ENCODE results near the gene FRMD4A.

The FRMD4A gene

GRCh38 chr10:13711291-13711690 is 619.4 kb downstream of the FRMD4A start:
- Histone ChIP-seq H3K36me3 (ENCODE audit: insufficient read depth, low read length) (no peaks in the 10 kb centered on the region; the same call in 1 of the 2 replicates), H3K27ac (ENCODE audit: low read depth, low read length) (no peak overlapping the region), H3K4me1 (ENCODE audit: insufficient read depth, low read length) (peaks cover 52% of the 10 kb centered on the region), H3K27me3 (ENCODE audit: insufficient read depth, low read length) (no peaks in the 10 kb centered on the region), H3K4me3 (ENCODE audit: low read length) (no peak overlapping the region), H3K9ac (ENCODE audit: low read depth, low read length) (no peak overlapping the region), H3K9me3 (ENCODE audit: insufficient read depth, low read depth, low read length) (no peaks in the 10 kb centered on the region)
- WGBS = 79% methylated on average over 9 of the region's 9 CpGs

GRCh38 chr10:13709931-13710650 is 620.6 kb downstream of the FRMD4A start:
- peaks cover 59% of the 10 kb centered on the region for H3K4me1 ChIP-seq (ENCODE audit: insufficient read depth, low read length)
- H3K36me3 ChIP-seq (ENCODE audit: insufficient read depth, low read length) = peaks cover 4% of the 10 kb centered on the region; the same call in 1 of the 2 replicates
- H3K27ac ChIP-seq (ENCODE audit: low read depth, low read length) = no peak overlapping the region
- no peak overlapping the region for H3K9ac ChIP-seq (ENCODE audit: low read depth, low read length)
- H3K27me3 ChIP-seq (ENCODE audit: insufficient read depth, low read length) = no peaks in the 10 kb centered on the region
- WGBS = 94% methylated on average over 12 of the region's 12 CpGs
- no peak overlapping the region for H3K4me3 ChIP-seq (ENCODE audit: low read length)
- no peaks in the 10 kb centered on the region for H3K9me3 ChIP-seq (ENCODE audit: insufficient read depth, low read depth, low read length)

DNA sequence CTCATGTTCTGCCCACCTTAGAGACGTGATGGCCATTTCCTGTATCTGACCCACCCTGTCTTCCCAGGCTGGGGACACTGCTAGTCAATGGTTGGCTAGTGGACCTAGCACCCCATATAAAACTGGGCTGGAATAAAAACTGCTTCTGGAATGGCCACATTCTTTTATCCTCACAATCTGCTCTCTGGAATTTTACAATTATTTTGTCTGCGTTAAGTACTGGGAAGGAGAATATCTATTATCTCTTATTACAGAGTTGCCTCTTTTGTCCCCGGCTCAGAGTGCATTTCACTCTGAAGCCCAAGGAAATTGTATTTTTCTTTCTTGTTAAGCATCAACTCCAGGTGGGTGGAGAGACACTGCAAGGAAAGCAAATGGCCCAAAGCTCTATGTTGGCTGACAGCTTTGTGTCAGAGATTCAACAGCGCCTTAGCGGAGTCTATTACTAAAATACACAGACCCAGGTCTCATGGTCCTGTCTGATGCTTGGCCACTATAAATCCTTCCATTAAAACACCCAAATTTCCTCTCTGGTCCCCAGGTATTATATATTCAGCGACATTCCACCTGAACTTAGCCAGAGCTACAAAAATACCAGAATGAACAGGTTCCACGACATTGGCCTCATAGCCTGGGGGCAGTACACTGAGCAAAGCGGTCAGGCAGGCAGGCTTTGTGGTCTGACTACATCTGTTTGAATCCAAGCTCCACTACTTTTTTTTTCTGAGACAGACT is 622.3 kb downstream of the FRMD4A start:
- no peaks in the 10 kb centered on the region for H3K9me3 ChIP-seq (ENCODE audit: insufficient read depth, low read depth, low read length)
- H3K36me3 ChIP-seq (ENCODE audit: insufficient read depth, low read length) = peaks cover 6% of the 10 kb centered on the region; the same call in 1 of the 2 replicates
- 78% methylated on average over 7 of the region's 8 CpGs for WGBS
- peak overlapping the region; percentile 72 for H3K27ac ChIP-seq (ENCODE audit: low read depth, low read length)
- H3K4me3 ChIP-seq (ENCODE audit: low read length) = peak overlapping the region; percentile 49; the same call in 1 of the 2 replicates
- peak overlapping the region; percentile 25; the same call in 1 of the 2 replicates for H3K9ac ChIP-seq (ENCODE audit: low read depth, low read length)
- H3K4me1 ChIP-seq (ENCODE audit: insufficient read depth, low read length) = peaks cover 58% of the 10 kb centered on the region
- H3K27me3 ChIP-seq (ENCODE audit: insufficient read depth, low read length) = no peaks in the 10 kb centered on the region

DNA sequence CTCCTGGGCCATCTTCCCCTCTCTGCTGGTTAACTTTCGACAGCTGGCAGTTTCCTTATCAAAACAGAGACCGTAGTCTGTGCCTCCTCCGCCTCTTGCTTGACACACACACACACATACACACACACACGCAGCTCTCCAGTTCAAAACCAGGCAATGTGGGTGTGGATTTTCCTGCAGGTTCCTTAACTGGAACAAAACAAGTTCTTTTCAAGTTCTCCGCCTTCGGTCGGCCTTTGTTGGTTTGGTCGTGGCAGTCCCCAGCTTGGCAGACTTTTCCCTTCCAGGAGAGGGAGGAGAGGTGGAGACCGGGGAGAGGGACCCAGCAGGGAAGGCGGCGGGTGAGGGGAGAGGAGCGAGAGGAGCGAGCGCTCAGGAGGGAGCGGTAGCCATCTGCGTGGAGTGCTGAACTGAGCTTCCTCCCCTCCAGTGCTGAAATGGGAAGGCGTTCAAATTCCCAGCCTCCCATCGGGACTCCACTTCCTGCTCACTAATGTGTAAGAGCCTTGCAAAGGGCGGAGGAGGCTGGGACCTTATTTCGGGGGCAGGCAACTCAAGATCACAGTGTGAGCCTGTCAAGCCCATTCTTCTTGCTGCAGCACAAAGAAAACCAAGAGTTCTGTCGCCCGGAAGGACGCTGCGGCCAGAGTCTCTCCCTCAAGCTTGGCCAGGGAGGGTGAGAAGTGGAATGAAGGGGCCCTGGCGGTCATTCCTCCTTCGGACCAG is 623.4 kb downstream of the FRMD4A start:
- Histone ChIP-seq H3K36me3 (ENCODE audit: insufficient read depth, low read length) (peaks cover 6% of the 10 kb centered on the region; the same call in 1 of the 2 replicates), H3K9ac (ENCODE audit: low read depth, low read length) (peak overlapping the region; percentile 25), H3K4me1 (ENCODE audit: insufficient read depth, low read length) (peaks cover 48% of the 10 kb centered on the region), H3K9me3 (ENCODE audit: insufficient read depth, low read depth, low read length) (no peaks in the 10 kb centered on the region), H3K27ac (ENCODE audit: low read depth, low read length) (peak overlapping the region; percentile 72), H3K27me3 (ENCODE audit: insufficient read depth, low read length) (no peaks in the 10 kb centered on the region), H3K4me3 (ENCODE audit: low read length) (peak overlapping the region; percentile 49)
- 6% methylated on average over 26 of the region's 26 CpGs for WGBS

DNA sequence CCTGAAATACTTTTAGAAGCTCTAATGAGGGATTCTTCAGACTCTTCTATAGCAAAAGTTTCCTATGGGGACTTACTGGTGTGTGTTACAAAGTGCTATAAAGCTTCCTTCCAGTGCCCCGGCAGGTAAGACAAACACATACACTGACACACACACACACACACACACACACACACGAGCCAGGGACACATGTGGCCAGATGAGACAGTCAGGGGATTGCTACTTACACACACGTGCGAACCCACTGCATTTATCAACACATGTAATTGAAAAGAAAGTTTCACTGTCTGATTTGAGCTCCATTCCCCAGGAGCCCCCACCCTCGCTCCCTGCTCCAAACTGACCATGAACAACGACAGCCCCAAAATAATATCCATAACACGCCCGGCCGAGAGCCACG is 624.1 kb downstream of the FRMD4A start:
- Histone ChIP-seq H3K9ac (ENCODE audit: low read depth, low read length) (peak overlapping the region; percentile 25; the same call in 1 of the 2 replicates), H3K27ac (ENCODE audit: low read depth, low read length) (peak overlapping the region; percentile 72), H3K9me3 (ENCODE audit: insufficient read depth, low read depth, low read length) (no peaks in the 10 kb centered on the region), H3K36me3 (ENCODE audit: insufficient read depth, low read length) (peaks cover 8% of the 10 kb centered on the region; the same call in 1 of the 2 replicates), H3K4me1 (ENCODE audit: insufficient read depth, low read length) (peaks cover 46% of the 10 kb centered on the region), H3K27me3 (ENCODE audit: insufficient read depth, low read length) (no peaks in the 10 kb centered on the region), H3K4me3 (ENCODE audit: low read length) (peak overlapping the region; percentile 49)
- WGBS = 56% methylated on average over 10 of the region's 10 CpGs

DNA sequence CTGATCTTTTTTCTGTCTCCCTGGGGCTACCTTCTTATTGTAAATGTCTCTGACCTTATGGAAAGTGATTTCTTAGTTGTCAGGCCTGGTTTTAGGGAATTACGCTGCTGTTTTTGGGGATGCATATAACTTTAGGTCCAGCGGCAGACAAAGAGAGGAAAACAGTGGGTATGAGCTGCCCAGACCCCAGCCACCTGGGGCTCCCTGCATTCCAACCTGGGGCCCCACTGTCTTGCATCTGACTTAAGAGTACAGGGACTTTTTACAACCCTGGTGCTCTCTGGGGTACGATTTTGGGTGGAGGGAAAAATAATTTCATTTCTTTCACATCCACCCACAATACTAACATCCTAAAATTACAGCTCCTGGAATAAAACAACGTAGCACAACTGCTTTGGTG is 624.5 kb downstream of the FRMD4A start:
- 65% methylated on average over 3 of the region's 4 CpGs for WGBS
- peaks cover 12% of the 10 kb centered on the region; the same call in 1 of the 2 replicates for H3K36me3 ChIP-seq (ENCODE audit: insufficient read depth, low read length)
- peaks cover 42% of the 10 kb centered on the region for H3K4me1 ChIP-seq (ENCODE audit: insufficient read depth, low read length)
- H3K9me3 ChIP-seq (ENCODE audit: insufficient read depth, low read depth, low read length) = no peaks in the 10 kb centered on the region
- H3K9ac ChIP-seq (ENCODE audit: low read depth, low read length) = peak overlapping the region; percentile 25; the same call in 1 of the 2 replicates
- H3K27me3 ChIP-seq (ENCODE audit: insufficient read depth, low read length) = no peaks in the 10 kb centered on the region
- H3K27ac ChIP-seq (ENCODE audit: low read depth, low read length) = peak overlapping the region; percentile 5; the same call in 1 of the 2 replicates
- H3K4me3 ChIP-seq (ENCODE audit: low read length) = peak overlapping the region; percentile 49

DNA sequence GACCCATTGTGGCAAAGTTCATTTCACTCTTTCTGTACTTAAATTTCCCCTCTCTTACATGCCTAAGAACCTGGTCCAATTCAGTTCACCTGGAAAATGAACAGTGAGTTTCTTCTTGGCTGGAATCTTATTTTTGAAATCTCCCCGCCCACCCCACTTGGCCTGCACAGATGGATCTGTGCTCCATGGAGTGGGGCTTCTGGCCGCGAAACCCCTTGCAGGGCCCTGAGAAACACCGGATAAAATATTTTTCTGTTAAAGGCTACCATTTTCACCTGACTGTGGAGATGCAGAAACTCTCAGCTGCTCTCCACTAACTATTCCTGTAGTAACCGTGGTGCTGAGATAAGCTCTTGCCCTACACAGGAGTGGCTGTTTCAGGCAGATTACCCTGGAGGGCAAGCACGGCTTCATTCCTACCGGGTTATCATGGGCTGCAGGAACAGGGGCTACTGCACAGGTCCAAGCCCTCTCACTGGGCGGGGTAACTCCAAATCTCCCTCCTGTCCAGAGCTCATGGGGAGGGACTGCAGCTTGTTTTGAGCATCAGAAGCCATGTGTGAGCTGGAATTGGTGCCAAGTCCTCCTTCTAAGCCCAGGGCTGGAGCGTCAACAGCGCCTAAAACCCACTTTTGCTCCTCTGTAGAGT is 625.1 kb downstream of the FRMD4A start:
- peak overlapping the region; percentile 49; the same call in 1 of the 2 replicates for H3K4me3 ChIP-seq (ENCODE audit: low read length)
- H3K9ac ChIP-seq (ENCODE audit: low read depth, low read length) = peak overlapping the region; percentile 9; the same call in 1 of the 2 replicates
- H3K36me3 ChIP-seq (ENCODE audit: insufficient read depth, low read length) = peaks cover 17% of the 10 kb centered on the region; the same call in 1 of the 2 replicates
- H3K4me1 ChIP-seq (ENCODE audit: insufficient read depth, low read length) = peaks cover 37% of the 10 kb centered on the region
- 88% methylated on average over 10 of the region's 10 CpGs for WGBS
- H3K27ac ChIP-seq (ENCODE audit: low read depth, low read length) = peak overlapping the region; percentile 5; the same call in 1 of the 2 replicates
- no peaks in the 10 kb centered on the region for H3K9me3 ChIP-seq (ENCODE audit: insufficient read depth, low read depth, low read length)
- no peaks in the 10 kb centered on the region for H3K27me3 ChIP-seq (ENCODE audit: insufficient read depth, low read length)

GRCh38 chr10:13704964-13705363 is 625.8 kb downstream of the FRMD4A start:
- Histone ChIP-seq H3K9me3 (ENCODE audit: insufficient read depth, low read depth, low read length) (no peaks in the 10 kb centered on the region), H3K27ac (ENCODE audit: low read depth, low read length) (no peak overlapping the region), H3K9ac (ENCODE audit: low read depth, low read length) (no peak overlapping the region), H3K4me3 (ENCODE audit: low read length) (no peak overlapping the region), H3K4me1 (ENCODE audit: insufficient read depth, low read length) (peaks cover 35% of the 10 kb centered on the region), H3K36me3 (ENCODE audit: insufficient read depth, low read length) (peaks cover 22% of the 10 kb centered on the region), H3K27me3 (ENCODE audit: insufficient read depth, low read length) (no peaks in the 10 kb centered on the region)
- WGBS = 87% methylated on average over 11 of the region's 11 CpGs

GRCh38 chr10:13703997-13704536 is 626.7 kb downstream of the FRMD4A start:
- H3K9ac ChIP-seq (ENCODE audit: low read depth, low read length) = no peak overlapping the region
- no peak overlapping the region for H3K27ac ChIP-seq (ENCODE audit: low read depth, low read length)

DNA sequence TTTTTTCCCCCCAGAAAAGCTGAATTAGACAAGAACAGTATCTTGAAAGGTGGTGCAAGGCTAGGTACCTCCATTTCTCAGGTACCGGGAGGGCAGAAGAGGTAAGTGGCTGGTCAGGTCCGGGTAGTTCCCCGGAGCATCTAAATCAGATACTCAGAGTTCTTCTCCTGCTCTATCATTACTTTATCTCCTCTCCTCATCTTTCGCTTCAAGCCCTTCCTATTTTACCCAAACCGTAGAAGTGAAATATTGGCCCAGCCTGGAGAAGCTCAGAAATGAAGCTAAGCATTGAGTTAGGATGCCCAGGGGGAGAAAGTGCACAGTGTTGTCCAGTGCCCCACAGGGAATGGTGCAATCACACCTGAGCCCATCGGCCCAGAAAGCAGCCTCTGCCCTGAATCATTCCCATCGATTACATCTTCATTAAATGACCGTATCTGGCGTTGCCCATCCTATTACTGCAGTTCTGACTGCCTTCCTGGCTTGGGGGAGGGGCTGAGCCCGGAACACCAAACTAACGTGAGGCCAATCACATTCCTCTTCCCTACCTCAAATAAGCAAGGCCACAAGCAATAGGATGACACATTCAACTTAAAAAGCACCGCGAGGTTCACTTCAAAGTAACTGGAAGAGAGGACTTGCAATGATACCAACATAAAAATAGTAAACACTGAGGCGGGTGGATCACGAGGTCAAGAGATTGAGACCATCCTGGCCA is 627.5 kb downstream of the FRMD4A start:
- H3K4me1 ChIP-seq (ENCODE audit: insufficient read depth, low read length) = peaks cover 21% of the 10 kb centered on the region
- WGBS = 91% methylated on average over 15 of the region's 15 CpGs
- no peaks in the 10 kb centered on the region for H3K9me3 ChIP-seq (ENCODE audit: insufficient read depth, low read depth, low read length)
- H3K36me3 ChIP-seq (ENCODE audit: insufficient read depth, low read length) = peaks cover 37% of the 10 kb centered on the region
- H3K27me3 ChIP-seq (ENCODE audit: insufficient read depth, low read length) = no peaks in the 10 kb centered on the region
- H3K4me3 ChIP-seq (ENCODE audit: low read length) = no peak overlapping the region
- H3K9ac ChIP-seq (ENCODE audit: low read depth, low read length) = no peak overlapping the region
- H3K27ac ChIP-seq (ENCODE audit: low read depth, low read length) = no peak overlapping the region

More at GRCh38 chr10:13703997-13704536, 626.7 kb downstream of the FRMD4A start:
- Histone ChIP-seq H3K36me3 (ENCODE audit: insufficient read depth, low read length) (peaks cover 31% of the 10 kb centered on the region), H3K9me3 (ENCODE audit: insufficient read depth, low read depth, low read length) (no peaks in the 10 kb centered on the region), H3K4me1 (ENCODE audit: insufficient read depth, low read length) (peaks cover 28% of the 10 kb centered on the region), H3K27me3 (ENCODE audit: insufficient read depth, low read length) (no peaks in the 10 kb centered on the region), H3K4me3 (ENCODE audit: low read length) (no peak overlapping the region)
- WGBS = 91% methylated on average over 8 of the region's 8 CpGs

Data from HUES64 (cell line).